CD4-positive, alpha-beta T cell treated with Interleukin-4 for 1 hour (primary cell): ENCODE measurements around the gene CATSPER4.
A peak's percentile ranks its signal among the peaks of the same experiment; 100 is the strongest.
"Not testable (repeated sequence)": the region's sequence is repeated elsewhere in the genome, so short reads cannot be mapped to it uniquely, and the experiment has no call there.

ENCODE experiments used
- DNase-seq, 2 donors: peaks; one replicate each; pipeline ENCODE4 v3.0.0-alpha.2; 2020 to 2022

Gene CATSPER4

DNA sequence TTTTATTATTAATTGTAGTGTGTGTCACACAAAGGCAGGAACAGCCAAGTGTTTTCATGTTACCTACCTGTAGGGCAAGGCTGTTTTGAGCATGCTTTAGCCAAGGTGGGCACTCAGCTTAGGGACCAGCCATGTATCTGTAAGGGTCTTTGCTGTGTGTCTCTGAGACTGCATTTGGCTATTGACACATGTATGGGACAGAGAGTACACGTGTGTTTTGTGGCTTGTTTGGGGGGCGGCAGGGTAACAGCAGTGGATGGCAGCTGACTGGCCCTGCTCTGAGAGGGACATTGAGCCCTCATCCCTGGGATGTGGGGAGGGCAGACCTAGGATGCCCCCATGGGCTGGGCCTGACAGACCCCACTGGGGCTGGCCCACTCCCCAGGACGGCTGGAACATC, 6.9 kb downstream of the CATSPER4 start:
- no peak for DNase-seq

DNA sequence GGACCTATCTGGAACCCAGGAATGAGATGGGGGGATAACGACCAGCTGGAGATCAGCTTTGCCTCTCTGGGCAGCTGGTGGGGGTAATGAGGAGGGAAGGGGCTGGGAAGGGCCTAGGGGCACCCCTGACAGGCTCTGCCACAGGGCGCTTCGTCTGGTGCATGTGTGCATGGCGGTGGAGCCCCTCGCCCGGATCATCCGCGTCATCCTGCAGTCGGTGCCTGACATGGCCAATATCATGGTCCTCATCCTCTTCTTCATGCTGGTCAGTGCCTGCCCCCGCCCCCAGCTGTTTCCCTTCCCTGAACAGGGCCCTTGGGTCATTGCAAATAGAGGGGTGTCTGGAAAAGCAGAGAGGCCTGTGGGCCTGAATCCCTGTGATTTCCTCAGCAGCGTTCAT, 7.4 kb downstream of the CATSPER4 start:
- no peak for DNase-seq

DNA sequence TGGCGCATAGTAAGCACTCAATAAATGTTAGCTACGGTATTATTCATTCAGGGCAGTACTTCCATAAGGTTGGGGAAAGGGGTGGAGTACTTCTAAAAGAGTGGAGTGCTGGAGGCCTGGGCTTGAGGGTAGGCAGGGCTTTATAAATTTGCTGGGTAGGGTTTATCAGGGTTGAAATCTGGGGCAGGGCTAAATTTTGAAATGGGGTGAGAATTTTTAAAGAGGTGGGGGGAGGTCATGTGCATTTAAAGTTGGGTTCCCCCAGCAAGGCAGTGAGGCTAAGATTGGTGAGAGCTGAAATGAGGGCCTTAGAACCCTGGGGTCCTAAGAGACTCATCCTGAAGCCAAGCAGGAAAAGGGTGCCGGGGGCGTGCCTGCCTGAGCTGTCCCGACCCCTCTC, 10.0 kb downstream of the CATSPER4 start:
- DNase-seq: no peak

DNA sequence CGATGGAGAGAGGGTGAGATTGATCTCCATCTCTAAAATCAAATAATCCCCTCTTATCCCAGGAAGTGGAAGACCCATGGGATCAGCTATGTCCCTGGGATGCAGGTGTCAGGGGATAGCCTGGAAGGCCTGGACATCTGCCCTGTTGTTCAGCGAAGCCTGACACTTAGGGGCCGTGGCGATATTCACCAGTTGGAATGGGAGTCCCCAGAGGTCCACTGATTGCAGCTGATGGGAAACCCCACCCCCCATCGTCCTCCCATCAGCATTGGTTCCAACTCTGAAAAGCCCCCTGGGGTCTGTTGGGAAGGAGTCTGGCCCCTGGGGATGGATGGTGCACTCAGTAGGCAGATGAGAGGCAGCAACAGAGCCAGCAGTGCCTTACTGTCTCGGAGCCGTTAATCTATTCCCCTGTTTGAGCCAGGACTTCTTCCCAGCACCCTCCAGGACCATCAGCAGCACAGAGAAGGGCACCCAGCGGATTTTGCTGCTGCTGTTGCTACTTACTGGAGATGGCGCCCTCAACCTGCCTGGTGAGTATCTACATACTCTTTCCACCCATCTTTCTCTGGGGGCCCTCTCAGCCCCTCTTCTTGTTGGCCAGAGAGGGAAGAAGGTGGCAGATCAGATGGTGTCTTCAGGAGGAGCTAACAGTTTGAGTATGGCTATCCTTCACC, 13.4 kb downstream of the CATSPER4 start:
- DNase-seq: no peak

DNA sequence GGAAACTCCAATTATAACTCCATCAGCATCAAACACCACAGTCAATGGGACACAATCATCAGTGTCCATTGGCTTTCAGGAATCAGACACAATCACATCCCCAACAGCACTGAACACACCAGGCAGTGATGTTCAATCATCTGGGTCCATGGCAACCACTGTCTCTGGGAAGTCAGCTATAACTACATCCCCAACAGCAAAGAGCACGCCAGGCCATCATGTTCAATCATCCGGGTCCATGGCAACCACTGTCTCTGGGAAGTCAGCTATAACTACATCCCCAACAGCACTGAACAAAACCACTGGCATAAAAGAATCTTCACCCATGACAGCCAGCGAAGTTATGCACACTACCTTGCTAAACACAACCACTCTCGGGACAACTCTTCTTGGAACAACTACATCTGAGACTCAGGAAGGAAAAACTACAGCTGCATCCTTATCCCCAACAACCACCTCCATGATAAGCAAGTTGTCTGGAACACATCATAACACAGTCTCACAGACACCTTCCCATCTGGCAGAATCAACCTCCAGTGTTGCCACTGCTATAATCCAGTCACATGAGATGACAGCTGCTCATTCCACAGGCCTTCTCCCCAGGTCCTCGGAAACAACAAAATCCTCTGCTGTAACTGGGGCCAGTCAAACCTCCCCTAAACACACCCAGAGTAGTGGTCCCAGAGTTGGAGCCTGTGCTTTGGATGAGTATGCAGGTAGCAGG, 19.9 kb downstream of the CATSPER4 start:
- DNase-seq: no peak

DNA sequence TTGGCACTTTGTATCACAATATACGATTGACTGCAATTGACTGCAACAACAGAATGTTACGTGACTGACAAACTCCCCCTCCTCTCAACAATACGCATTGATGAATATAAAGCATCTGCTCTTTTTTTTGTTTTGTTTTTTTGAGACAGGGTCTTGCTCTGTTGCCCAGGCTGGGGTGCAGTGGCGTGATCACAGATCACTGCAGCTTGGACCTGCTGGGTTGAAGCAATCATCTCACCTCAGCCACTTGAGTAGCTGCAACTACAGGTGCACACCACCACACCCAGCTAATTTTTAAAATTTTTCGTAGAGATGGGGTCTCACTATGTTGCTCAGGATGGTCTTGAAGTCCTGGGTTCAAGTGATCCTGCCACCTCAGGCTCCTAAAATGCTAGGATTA, 22.3 kb downstream of the CATSPER4 start:
- no peak for DNase-seq

DNA sequence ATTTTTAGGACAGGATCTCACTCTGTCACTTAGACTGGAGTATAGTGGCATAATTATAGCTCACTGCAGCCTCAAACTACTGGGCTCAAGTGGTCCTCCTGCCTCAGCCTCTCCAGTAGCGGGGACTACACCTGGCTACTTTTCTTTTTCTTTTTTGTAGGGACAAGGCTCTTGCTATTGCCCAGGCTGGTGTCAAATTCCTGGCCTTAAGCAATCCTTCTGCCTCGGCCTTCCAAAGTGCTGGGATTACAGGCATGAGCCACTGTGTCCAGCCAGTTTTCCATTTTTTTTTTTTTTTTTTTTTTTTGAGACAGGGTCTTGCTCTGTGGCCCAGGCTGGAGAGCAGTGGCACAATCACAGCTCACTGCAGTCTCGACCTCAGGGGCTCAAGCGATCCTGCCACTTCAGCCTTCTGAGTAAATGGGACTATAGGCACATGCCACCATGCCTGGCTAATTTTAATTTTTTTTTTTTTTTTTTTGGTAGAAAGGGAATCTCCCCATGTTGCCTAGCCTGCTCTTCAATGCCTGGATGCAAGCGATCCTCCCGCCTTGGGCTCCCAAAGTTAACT, 23.0 kb downstream of the CATSPER4 start:
- no peak for DNase-seq

DNA sequence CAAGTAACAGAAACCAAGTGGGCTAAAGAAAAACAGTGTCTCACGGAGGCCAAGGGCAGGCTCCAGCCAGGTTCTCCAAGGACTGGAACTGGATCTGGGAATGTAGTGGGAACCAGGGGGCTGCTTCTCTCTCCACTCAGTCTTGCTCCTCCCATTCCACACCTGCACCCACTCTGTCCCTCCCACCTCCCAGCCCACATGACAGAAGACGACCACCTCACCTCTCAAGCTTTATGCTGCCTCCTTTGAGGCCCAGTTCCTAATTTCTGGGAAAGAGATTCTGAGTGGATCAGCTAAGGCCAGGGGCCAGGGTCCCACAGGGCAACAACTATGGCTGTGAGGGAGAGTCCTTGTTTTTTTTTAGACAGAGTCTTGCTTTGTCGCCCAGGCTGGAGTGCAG, 24.8 kb downstream of the CATSPER4 start:
- DNase-seq: no peak

DNA sequence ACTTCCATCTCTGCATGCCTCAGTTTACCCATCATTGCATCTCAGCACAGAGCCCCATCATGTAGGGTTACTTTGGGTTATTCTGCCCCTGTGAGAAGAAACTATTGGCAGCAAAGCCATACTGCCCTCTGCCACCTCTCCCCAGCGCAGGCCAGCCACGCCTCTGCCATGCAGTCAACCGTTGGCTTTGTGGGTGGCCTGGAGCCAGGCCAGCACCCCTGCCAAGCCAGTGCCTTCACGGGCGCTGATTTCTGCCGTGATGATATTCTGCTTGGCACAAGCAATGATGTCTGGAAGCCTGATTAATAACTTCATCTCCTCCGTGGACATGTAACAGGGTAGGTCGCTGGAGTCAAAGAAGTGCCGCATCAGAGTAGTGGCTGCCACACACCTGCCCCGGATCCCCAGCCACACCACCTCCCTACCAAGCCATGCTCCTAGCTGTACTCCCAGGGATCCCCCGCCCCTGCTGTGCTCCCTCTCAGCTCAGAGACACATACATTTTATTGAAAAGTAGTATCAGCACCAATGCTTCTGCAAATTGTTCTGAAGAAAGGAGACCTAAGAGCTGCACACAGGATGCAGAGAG, 28.6 kb downstream of the CATSPER4 start:
- no peak for DNase-seq

DNA sequence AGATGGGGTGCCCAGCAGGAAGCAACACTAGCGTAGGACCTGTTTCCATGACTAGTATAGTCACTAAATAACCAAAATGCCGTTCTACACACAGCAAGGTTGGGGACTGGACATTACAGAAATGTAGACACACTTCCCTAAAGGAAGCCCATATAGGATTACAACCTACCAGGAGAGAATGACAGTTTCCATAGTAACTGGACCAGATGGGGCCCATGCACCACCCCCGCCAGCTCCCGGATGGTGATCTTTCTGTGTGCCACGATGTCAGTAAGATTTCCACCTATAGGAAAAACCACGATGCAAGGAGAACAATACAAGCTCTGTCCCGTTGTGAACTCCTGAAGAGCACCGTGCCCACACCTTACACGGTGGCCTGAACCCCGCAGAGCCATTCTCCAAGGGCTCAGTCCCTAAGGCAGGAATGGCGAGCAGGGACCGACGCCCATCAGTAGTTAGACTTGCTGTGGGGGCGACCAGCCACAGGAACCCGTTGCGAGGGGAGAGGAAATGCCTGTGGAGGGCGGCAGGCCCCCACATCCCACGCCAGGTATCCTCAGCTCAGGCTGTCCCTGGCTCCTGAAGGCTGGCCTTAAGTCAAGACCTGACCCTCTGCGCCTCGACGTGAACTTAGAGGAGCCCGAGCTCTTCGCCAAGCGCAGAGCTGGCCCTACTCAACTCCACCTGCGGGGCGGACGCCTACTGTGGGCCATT, 30.0 kb downstream of the CATSPER4 start:
- DNase-seq: no peak

DNA sequence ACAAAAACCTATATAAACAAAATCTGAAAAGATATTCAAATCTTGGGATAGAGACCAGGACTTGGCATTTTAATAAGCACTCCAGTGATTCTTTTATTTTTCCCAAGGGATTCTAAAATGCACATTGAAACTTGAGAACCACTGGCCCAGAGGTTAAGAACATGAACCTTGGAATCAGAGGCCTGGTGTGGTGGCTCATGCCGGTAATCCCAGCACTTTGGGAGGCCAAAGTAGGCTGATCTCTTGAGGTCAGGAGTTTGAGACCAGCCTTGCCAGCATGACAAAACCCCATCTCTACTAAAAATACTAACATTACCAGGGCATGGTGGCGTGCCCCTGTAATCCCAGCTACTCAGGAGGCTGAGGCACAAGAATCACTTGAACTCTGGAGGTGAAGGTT, 30.7 kb downstream of the CATSPER4 start:
- DNase-seq: no peak

DNA sequence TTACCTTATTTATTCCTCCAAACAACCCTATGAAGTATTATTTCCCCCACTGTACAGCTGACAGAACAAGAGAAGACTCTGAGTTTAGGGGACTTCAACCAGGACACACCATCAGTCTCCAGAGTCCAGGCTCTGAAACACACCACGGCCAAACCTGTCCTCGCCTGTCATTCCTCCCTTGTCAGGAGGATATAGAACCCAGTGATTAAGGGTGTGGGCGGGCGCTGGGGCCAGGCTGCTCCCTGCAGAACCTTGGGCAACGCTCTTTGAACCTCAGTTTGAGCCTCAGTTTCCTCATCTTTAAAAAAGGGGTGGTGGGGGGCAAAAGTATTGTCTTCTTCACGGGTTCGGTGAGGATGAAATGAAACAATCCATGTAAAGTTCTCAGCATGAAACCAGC, 34.2 kb downstream of the CATSPER4 start:
- DNase-seq: no peak

DNA sequence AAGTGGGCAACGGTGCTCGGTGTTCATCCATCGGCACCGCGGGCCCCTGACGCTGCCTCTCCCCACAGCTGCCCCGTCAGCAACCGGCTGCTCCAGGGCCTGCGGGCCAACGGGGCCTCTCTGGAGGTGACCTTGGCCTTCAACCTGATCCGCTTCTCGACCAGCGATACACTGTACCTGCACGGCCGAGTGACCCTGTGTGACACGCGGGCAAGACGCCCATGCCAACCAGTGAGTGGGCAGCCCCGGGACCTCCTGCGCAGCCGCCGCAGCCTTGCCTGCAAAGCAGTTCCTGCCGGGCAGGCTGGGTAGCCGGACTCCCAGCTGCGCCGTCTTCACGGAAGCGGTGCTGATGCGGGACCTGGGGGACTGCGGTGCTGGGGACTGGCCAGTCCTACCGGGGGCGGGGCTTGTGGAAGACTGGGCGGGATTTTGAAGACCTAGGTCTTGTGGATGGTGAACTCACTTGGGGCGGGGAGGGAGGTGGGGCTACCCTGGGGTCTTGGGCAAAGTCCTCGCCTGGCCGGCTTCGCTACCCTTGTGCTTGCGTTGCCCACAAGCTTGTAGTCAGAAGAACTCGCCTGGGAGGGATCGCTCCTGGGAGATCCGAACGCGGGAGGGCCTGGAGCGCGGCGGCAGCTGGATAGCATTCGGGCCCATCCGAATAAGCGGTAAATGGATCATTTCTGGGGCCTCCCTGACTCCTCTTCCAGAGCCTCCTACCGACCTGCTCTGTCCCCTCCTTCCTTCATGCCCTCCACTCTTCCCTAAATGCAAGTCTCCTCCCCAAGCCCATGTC, 34.8 kb downstream of the CATSPER4 start:
- peak; percentile 48 to 50 for DNase-seq

DNA sequence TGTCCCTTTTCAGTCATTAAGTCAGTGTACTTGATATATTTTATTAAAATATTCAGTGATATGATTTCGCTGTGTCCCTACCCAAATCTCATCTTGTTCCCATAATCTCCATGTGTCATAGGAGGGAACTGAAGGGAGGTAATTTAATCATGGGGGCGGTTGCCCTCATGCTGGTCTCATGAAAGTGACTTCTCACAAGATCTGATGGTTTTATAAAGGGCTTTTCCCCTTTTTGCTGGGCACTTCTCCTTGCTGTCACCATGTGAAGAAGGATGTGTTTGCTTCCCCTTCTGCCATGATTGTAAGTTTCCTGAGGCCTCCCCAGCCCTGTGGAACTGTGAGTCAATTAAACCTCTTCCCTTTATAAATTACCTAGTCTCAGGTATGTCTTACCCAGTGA, 40.3 kb downstream of the CATSPER4 start:
- not testable (repeated sequence) for DNase-seq

DNA sequence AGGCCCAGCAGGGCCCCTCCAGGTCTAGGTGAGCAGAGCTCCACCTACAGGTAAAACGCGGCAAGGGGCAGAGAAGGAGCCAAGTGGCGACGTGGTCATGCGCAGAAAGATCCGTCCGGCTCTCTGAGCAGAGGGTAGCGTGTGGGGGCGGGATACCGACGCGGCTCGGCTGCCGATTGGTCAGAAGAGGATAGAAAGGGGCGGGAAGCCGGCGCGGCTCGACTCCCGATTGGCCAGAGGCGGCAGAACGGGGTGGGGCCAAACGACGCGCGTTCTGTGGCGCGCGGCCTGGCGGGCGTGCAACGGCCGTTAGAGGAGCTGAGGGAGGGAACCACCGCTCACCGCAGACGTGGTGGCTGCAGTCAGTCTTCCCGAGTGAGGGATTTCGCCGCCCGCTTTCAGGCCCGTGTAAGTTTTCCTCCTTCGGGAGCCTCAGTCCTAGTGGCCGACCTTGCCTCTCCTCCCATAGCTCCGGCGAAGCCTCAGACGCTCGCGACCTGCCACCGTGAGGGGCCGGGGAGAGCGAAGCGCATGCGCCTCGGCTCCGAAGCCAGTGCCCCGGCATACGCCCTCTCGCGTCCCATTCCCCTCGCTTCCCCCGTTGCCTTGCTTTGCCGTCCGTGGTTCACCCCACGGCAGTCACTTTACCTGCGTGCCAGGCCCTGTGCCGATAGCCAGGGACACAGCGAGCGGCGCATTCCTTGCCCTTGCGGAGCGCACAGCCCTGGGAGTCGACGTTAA, 43.7 kb downstream of the CATSPER4 start, which contains the start of gene CEP85:
CEP85 (plus strand) TSS at position 298 of the 741 bp plus-strand sequence. CDS start 5,584 bp downstream, outside the sequence.
- DNase-seq: peak; percentile 98 to 99

DNA sequence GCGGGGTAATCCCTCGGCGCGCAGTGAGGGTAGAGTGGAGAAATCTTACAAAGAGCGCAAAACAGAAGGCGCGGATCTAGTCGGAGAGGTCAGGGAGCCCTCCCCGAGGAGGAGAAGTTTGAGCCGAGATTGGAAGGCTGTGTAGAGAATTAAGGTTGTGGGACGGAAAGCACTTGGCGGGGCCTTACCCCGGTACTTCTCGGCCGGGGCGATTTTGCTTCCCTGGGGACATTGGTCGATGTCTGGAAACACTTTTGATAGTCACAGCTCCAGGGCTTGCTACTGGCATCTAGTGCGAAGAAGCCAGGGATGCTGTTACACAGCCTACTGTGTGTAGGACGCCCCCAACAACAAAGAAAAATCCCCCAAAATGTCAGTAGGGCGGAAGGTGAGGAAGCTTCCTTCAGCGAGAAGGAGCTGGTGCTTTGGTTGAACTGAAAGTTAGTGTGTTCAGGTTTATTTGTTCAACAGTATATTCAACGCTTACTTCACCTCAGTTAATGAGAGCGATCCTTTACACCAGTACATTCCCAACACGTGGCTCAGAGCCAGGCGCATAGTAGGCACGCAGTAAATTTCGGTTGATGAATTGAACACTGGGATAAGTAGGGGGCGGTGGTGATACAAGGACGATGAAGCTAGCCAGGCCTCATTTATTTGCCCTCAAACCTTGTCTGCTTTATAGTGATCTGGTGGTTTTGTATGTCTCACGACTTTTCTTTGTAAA, 44.4 kb downstream of the CATSPER4 start:
- peak in 1 of 2 donors; percentile 36 for DNase-seq

DNA sequence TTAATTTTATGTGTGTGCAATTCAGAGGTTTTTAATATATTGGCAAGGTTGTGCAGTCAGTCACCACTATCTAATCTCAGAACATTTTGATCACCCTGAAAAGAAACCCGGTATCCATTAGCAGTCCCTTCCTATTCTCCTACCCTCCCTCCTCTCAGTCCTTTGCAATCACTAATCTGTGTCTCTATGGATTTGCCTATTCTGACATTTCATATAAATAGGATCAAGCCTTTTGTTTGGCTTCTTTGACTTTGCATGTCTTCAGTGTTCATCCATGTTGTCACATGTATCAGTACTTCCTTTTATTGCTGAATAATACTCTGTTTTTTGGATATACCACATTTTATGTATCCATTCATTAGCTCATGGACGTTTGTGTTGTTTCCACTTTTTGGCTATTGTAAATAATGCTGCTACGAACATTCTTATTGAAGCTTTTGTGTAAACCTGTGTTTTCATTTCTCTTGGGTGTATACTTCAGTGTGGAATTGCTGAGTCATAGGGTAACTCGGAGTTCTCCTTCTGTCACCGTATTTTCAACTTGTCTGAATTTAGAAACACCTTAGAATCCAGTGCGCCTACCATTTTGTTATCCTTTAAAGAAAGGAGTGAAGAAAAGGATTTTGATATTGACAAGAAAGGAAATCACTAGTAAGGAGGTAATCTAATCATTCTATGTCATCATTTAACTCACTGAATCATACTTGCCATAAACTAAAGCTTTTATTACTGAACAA, 47.0 kb downstream of the CATSPER4 start:
- no peak for DNase-seq

DNA sequence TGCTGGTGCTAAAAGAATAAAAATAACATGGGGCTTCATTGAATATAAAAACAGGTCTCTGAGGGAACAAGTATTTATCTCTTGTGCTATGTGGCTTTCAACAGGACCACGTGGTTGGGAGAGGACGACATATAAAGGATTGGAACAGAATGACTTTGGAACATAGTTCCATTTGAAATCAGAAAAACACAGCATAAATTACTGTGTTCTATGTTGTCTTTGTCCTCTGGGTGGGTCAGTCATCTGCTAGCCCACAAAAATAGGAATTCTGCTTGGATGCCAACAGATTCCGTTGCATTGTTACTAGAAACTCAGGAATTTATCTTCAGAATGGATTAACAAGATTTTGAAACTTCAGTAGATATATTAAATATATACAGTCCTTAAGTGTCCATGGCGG, 49.5 kb downstream of the CATSPER4 start:
- DNase-seq: no peak
